Measurements from ENCODE around the gene CAMK1D.

DNA sequence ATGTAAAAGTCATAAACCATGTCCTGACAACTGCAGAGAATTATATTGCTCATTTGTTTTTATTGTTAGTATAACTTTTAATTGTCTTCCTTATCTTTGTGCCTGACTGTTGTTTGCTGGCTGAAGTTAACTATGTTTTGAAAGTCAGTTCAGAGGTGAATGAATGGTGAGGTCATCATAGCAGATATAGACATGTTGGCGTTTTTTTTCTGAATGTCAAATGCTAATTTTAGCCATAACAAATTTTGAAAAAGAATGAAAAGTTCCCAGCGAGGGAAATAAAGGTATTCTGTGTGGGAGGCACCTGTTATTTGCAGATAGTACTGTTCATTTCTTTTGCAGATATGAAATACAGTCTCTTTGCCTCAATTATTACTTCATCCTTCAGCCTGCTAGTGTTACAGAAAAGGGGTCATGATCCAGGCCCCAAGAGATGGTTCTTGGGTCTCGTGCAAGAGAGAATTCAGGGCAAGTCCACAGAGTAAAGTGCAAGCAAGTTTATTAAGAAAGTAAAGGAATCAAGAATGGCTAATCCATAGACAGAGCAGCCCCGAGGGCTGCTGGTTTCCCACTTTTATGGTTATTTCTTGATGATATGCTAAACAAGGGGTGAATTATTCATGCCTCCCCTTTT, 96.5 kb downstream of the CAMK1D start:
- TF ChIP-seq, protein P1, sequence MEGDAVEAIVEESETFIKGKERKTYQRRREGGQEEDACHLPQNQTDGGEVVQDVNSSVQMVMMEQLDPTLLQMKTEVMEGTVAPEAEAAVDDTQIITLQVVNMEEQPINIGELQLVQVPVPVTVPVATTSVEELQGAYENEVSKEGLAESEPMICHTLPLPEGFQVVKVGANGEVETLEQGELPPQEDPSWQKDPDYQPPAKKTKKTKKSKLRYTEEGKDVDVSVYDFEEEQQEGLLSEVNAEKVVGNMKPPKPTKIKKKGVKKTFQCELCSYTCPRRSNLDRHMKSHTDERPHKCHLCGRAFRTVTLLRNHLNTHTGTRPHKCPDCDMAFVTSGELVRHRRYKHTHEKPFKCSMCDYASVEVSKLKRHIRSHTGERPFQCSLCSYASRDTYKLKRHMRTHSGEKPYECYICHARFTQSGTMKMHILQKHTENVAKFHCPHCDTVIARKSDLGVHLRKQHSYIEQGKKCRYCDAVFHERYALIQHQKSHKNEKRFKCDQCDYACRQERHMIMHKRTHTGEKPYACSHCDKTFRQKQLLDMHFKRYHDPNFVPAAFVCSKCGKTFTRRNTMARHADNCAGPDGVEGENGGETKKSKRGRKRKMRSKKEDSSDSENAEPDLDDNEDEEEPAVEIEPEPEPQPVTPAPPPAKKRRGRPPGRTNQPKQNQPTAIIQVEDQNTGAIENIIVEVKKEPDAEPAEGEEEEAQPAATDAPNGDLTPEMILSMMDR (IDR thresholded peaks at IDR 0.05): no peak
- no peak for TF ChIP-seq POLR2A (IDR thresholded peaks at IDR 0.05)
